Pancreas (tissue), 10 donors: ENCODE data around the gene MYO1H. TPM values are rescaled to one million over a fixed set of nuclear protein-coding genes. Genes with fewer than 3 reads are reported as not detected.

Experiments used
- ATAC-seq, 4 donors: fragments of 200-7000 bp; cut with Tn5 transposase; one replicate each; pipeline versions ENCODE4 v1.8.0 to v1.9.1; 2020; ENCODE audit warnings: mild to moderate bottlenecking in 4 of 4, moderate library complexity in 4 of 4
- DNase-seq, 6 donors: peaks; one replicate each; pipeline ENCODE4 v3.0.0-alpha.2; 2020
- FAIRE-seq: peaks from 2 replicates; lab custom pipeline; 2012; peaks lifted over from hg19 to GRCh38; lab: Jason Lieb, UNC
- H3K27ac ChIP-seq, 4 donors: fragments of 200-600 bp; sonication (generic); 1 replicate in 3 of 4; 2 replicates in 1 of 4; pipeline versions ENCODE4 v1.5.0 to v1.8.0; 2020
- H3K27me3 ChIP-seq, 4 donors: fragments of 200-600 bp; one replicate each; pipeline ENCODE4 v1.8.0; 2021
- H3K36me3 ChIP-seq, 3 donors: fragments of 200-600 bp; sonication (generic) in 1 of 3; one replicate each; pipeline versions ENCODE4 v1.5.0 to v1.8.0; 2020 to 2021
- H3K4me1 ChIP-seq, 3 donors: fragments of 200-600 bp; one replicate each; pipeline ENCODE4 v1.8.0; 2021
- H3K4me3 ChIP-seq, 4 donors: fragments of 200-600 bp; sonication (generic) in 2 of 4; one replicate each; pipeline versions ENCODE4 v1.5.0 to v1.8.0; 2020 to 2021
- H3K9me3 ChIP-seq, 4 donors: fragments of 200-600 bp; one replicate each; pipeline ENCODE4 v1.8.0; 2021
- CTCF ChIP-seq, 4 donors: fragments of 200-600 bp; sonication (generic) in 3 of 4; IDR thresholded peaks; one replicate each; pipeline versions ENCODE4 v1.5.0 to v1.8.0; 2021; ENCODE audit warnings: antibody characterized with exemption in 4 of 4
- WGBS, 2 donors: extraction: QIAGEN DNeasy Blood & Tissue Kit; methylation state at CpG; one replicate each; pipeline ENCODE4 v1.1.7; 2013; 5-methylcytosine and 5-hydroxymethylcytosine counted together
- intact Hi-C, 3 donors: fragments of 100-400 bp; cut with DNase I; formaldehyde crosslinking; loops; one replicate each; pipeline versions ENCODE4 v1.11.1 to v1.14.2; 2022
- polyA plus RNA-seq, 2 donors: library from polyadenylated mRNA; stranded (reverse); fragments of 200-250 nt; gene quantifications; one replicate each; pipeline ENCODE4 v1.2.3, GENCODE V29; 2013
- total RNA-seq, 6 donors: library from RNA; stranded (reverse); fragmentation: NEBNext Ultra II Directional in 4 of 6; extraction: Animal tissue kit (Norgen Biotek cat#: 25700) in 4 of 6; gene quantifications; one replicate each; pipeline versions ENCODE4 v1.2.1 to v1.2.4, GENCODE V29; 2021 to 2023
- donor health status: healthy with polysubstance abuse.
- donor health status: DM: no; HTN: no; CAD: no; lungs with moderate emphysema.
- donor health status: DM: no; HTN: no; CAD: no.
- donor health status: control.
- donor health status: control.
- donor health status: Bipolar disorder and iron deficiency.
- donor health status: DM: yes; HTN: yes; CAD: no.
- donor health status: DM: no; HTN: no; CAD: no.
- donor health status: DM: no; HTN: no; CAD: no.
- donor health status: DM: yes; HTN: yes; CAD: no.

The MYO1H gene
- total and polyA plus RNA-seq, 8 donors = 0.07 TPM; not detected in 7

GRCh38 chr12:109482894-109483293, 135.2 kb downstream of the MYO1H start:
- Histone ChIP-seq H3K27ac (no peak overlapping the region), H3K36me3 (peaks cover 0 to 49% (median 35%) of the 10 kb centered on the region in 3 donors), H3K27me3 (no peaks in the 10 kb centered on the region), H3K4me1 (peaks cover 0 to 12% (median 7%) of the 10 kb centered on the region in 3 donors), H3K9me3 (no peaks in the 10 kb centered on the region), H3K4me3 (no peak overlapping the region)
- no peak for DNase-seq
- no peak for FAIRE-seq
- intact Hi-C loops = no loop called here
- ATAC-seq = no peak
- TF ChIP-seq CTCF (IDR thresholded peaks at IDR 0.05) = no peak
- WGBS, 2 donors = 52 to 55% methylated on average over 2 of the region's 2 CpGs

DNA sequence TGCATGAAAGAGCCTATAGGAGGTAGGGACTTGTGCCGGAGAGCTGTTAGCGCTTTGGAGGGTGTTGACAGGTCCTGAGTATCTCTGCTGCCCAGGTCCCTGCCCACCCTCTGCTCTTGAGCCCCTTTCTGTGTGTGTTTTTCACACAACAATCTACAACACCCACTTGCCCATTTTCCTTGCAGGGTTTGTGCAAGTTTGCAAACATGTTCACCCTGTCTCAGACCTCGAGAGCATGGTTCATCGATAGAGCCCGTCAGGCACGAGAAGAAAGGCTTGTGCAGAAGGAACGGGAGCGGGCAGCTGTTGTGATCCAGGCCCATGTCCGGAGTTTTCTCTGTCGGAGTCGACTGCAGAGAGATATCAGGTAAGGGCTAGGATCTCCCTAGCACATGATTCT, 135.6 kb downstream of the MYO1H start:
- ATAC-seq (no peak), FAIRE-seq (no peak), DNase-seq (no peak)
- Histone ChIP-seq H3K4me3 (no peak overlapping the region), H3K27me3 (no peaks in the 10 kb centered on the region), H3K9me3 (no peaks in the 10 kb centered on the region), H3K27ac (no peak overlapping the region), H3K36me3 (peaks cover 0 to 53% (median 39%) of the 10 kb centered on the region in 3 donors), H3K4me1 (peaks cover 0 to 8% (median 4%) of the 10 kb centered on the region in 3 donors)
- WGBS, 2 donors = 92 to 94% methylated on average over 11 of the region's 11 CpGs
- intact Hi-C loops = no loop called here
- TF ChIP-seq CTCF (IDR thresholded peaks at IDR 0.05) = no peak

DNA sequence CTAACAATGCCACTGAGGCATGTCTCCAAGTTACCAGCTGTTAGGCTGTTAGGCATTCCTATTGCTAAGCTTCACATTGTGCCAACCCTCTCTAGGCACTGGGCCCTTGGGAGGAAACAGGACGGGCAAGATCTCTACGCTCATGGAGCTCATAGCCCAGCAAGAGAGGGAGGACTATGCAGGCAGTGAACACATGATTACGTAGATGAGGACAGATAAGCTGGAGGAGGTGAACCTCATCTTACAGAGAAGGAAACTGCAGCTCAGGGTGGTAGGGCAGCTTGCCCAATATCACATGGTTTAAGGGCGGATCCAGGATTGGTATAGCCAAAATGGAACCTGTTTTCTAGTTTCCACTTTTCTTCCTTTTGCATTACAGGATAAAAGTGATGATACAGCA, 137.5 kb downstream of the MYO1H start:
- no peak overlapping the region for H3K27ac ChIP-seq
- H3K4me3 ChIP-seq = no peak overlapping the region
- H3K9me3 ChIP-seq = no peaks in the 10 kb centered on the region
- FAIRE-seq = no peak
- ATAC-seq = no peak
- WGBS, 2 donors = 94 to 96% methylated on average over 4 of the region's 4 CpGs
- intact Hi-C loops = no loop called here
- no peak for TF ChIP-seq CTCF (IDR thresholded peaks at IDR 0.05)
- no peak for DNase-seq
- no peaks in the 10 kb centered on the region for H3K27me3 ChIP-seq
- no peaks in the 10 kb centered on the region for H3K4me1 ChIP-seq
- peaks cover 12 to 72% (median 48%) of the 10 kb centered on the region in 3 donors for H3K36me3 ChIP-seq

DNA sequence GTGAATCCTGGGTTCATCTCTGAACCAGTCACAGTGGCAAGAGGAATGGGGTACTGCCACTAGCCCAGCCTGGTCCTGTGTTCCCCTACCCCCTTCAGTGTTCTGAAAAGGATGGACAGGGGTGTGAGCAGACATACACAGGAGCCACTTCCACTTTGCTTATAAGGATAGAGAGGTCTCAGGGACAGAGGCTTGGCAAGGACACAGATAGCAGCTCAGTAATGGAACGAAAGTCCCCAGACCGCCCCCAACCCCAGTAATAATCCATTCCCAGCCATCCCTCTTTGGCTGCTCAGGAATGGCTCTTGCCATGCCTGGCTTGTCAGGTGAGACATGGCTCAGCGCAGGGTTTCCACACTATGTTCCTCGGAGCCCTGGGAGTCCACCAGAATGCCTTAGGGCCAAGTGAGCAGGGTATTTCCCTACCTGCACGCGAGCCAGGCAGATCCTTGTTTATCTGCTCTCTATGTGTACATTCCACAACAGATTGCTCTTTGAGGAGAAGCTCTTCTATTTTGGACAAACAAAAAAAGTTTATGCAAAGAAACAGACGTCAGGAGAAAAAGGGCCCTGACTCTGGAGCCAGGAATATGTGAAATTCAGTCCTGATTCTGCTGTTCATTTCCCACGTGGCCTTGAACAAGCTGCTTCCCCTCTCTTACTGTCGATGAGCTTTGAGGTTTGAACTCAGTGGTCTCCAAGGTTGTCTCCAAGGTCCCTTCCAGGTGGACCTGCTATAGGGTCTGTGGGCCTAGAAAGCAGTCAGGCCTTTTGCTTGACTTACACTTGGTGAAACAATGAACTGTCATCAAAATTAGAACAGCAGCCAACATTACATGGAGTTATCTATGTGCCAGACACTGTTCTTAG, 139.7 kb downstream of the MYO1H start:
- intact Hi-C loops = no loop called here
- ATAC-seq (no peak), DNase-seq (no peak), FAIRE-seq (no peak)
- Histone ChIP-seq H3K4me1 (no peaks in the 10 kb centered on the region), H3K27ac (no peak overlapping the region), H3K36me3 (peaks cover 12 to 80% (median 48%) of the 10 kb centered on the region in 3 donors), H3K27me3 (no peaks in the 10 kb centered on the region), H3K9me3 (no peaks in the 10 kb centered on the region), H3K4me3 (no peak overlapping the region)
- WGBS, 2 donors = 86 to 92% methylated on average over 9 of the region's 9 CpGs
- no peak for TF ChIP-seq CTCF (IDR thresholded peaks at IDR 0.05)
